H9 (cell line): Measurements from ENCODE around the gene KIF15. TPM values are rescaled to one million over a fixed set of nuclear protein-coding genes. Genes with fewer than 3 reads are reported as not detected.

Experiments used
- DNase-seq: peaks from one replicate; pipeline ENCODE4 v3.0.0-alpha.2; 2017
- H2AFZ ChIP-seq: one replicate; pipeline ENCODE4 v1.6.1; 2013; ENCODE audit warnings: mild to moderate bottlenecking, low read length, control low read depth, moderate library complexity
- H2AK5ac ChIP-seq: 2 replicates; pipeline ENCODE4 v1.6.1; 2013; ENCODE audit warnings: low read length, control low read depth, mixed read lengths; ENCODE audit not compliant: insufficient read length
- H2BK120ac ChIP-seq: one replicate; pipeline ENCODE4 v1.6.1; 2013; ENCODE audit warnings: low read depth, mild to moderate bottlenecking, low read length, control low read depth, inconsistent platforms; ENCODE audit not compliant: poor library complexity, severe bottlenecking
- H2BK12ac ChIP-seq: 2 replicates; pipeline ENCODE4 v1.6.1; 2013; ENCODE audit warnings: low read length, control low read depth, mixed read lengths, low read depth; ENCODE audit not compliant: insufficient read length
- H2BK15ac ChIP-seq: 2 replicates; pipeline ENCODE4 v1.6.1; 2013; ENCODE audit warnings: low read depth, low read length, control low read depth
- H2BK20ac ChIP-seq: one replicate; pipeline ENCODE4 v1.6.1; 2013; ENCODE audit warnings: low read depth, mild to moderate bottlenecking, low read length, control low read depth, inconsistent platforms; ENCODE audit not compliant: poor library complexity, severe bottlenecking
- H2BK5ac ChIP-seq: 2 replicates; pipeline ENCODE4 v1.6.1; 2013; ENCODE audit warnings: low read length, control low read depth, mixed read lengths; ENCODE audit not compliant: insufficient read length
- H3K14ac ChIP-seq: 2 replicates; pipeline ENCODE4 v1.6.1; 2013; ENCODE audit warnings: low read length, control low read depth; ENCODE audit not compliant: insufficient read depth
- H3K18ac ChIP-seq: 2 replicates; pipeline ENCODE4 v1.6.1; 2013; ENCODE audit warnings: low read depth, mild to moderate bottlenecking, mixed read lengths, low read length, control low read depth; ENCODE audit not compliant: insufficient read length
- H3K23ac ChIP-seq: 2 replicates; pipeline ENCODE4 v1.6.1; 2013; ENCODE audit warnings: low read length, control low read depth, mixed read lengths, low read depth; ENCODE audit not compliant: insufficient read length
- H3K23me2 ChIP-seq: 2 replicates; pipeline ENCODE4 v1.6.1; 2013; ENCODE audit warnings: low read depth, mild to moderate bottlenecking, mixed read lengths, low read length, control low read depth; ENCODE audit not compliant: insufficient read length, poor library complexity, severe bottlenecking
- H3K27ac ChIP-seq: 2 replicates; pipeline ENCODE4 v1.5.1; 2013; ENCODE audit warnings: low read length, control low read depth, mixed read lengths, low read depth; ENCODE audit not compliant: insufficient read length
- H3K27me3 ChIP-seq: 2 replicates; pipeline ENCODE4 v1.6.1; 2013; ENCODE audit warnings: low read length, control low read depth, inconsistent platforms; ENCODE audit not compliant: insufficient read depth
- H3K4ac ChIP-seq: 2 replicates; pipeline ENCODE4 v1.6.1; 2013; ENCODE audit warnings: low read depth, mild to moderate bottlenecking, control low read depth, inconsistent platforms, low read length, moderate library complexity
- H3K4me1 ChIP-seq: 2 replicates; pipeline ENCODE4 v1.6.1; 2013; ENCODE audit warnings: low read length, control low read depth, inconsistent platforms; ENCODE audit not compliant: insufficient read depth
- H3K4me2 ChIP-seq: 2 replicates; pipeline ENCODE4 v1.6.1; 2013; ENCODE audit warnings: low read length, control low read depth, mixed read lengths; ENCODE audit not compliant: insufficient read length, insufficient read depth
- H3K56ac ChIP-seq: 2 replicates; pipeline ENCODE4 v1.6.1; 2013; ENCODE audit warnings: low read depth, mild to moderate bottlenecking, mixed read lengths, low read length, control low read depth; ENCODE audit not compliant: insufficient read length
- H3K79me1 ChIP-seq: 2 replicates; pipeline ENCODE4 v1.6.1; 2013; ENCODE audit warnings: low read depth, mild to moderate bottlenecking, moderate library complexity, low read length, control low read depth, inconsistent platforms; ENCODE audit not compliant: insufficient read depth, poor library complexity, severe bottlenecking
- H3K79me2 ChIP-seq: 2 replicates; pipeline ENCODE4 v1.6.1; 2013; ENCODE audit warnings: low read length, control low read depth, inconsistent platforms; ENCODE audit not compliant: insufficient read depth
- H3K9ac ChIP-seq: 2 replicates; pipeline ENCODE4 v1.6.1; 2013; ENCODE audit warnings: low read length, control low read depth, mixed read lengths; ENCODE audit not compliant: insufficient read length; ENCODE audit errors: extremely low read depth
- H3K9me3 ChIP-seq: one replicate; pipeline ENCODE4 v1.6.1; 2013; ENCODE audit warnings: low read depth, low read length, inconsistent platforms; ENCODE audit not compliant: control insufficient read depth
- H3T11ph ChIP-seq: one replicate; pipeline ENCODE4 v1.6.1; 2013; ENCODE audit warnings: mild to moderate bottlenecking, low read length, control low read depth, inconsistent platforms
- H4K20me1 ChIP-seq: one replicate; pipeline ENCODE4 v1.6.1; 2013; ENCODE audit not compliant: control insufficient read depth, insufficient read length, insufficient read depth
- H4K5ac ChIP-seq: 2 replicates; pipeline ENCODE4 v1.6.1; 2013; ENCODE audit warnings: low read depth, mild to moderate bottlenecking, mixed read lengths, low read length, control low read depth; ENCODE audit not compliant: insufficient read length
- H4K8ac ChIP-seq: replicated peaks from 2 replicates; pipeline ENCODE4 v1.6.1; 2013; ENCODE audit warnings: low read length, control low read depth, mixed read lengths, low read depth; ENCODE audit not compliant: insufficient read length
- H4K91ac ChIP-seq: 2 replicates; pipeline ENCODE4 v1.6.1; 2013; ENCODE audit warnings: low read depth, mild to moderate bottlenecking, moderate library complexity, mixed read lengths, low read length, control low read depth; ENCODE audit not compliant: insufficient read length
- H3K27ac Mint-ChIP-seq, 3 experiments: 2 replicates in 2 of 3; 3 replicates in 1 of 3; pipeline ENCODE4 v1.8.0; 2020 to 2021; ENCODE audit warnings: mixed read lengths in 3 of 3, mild to moderate bottlenecking in 1 of 3, moderate library complexity in 1 of 3
- H3K27me3 Mint-ChIP-seq: 2 replicates; pipeline ENCODE4 v1.8.0; 2021; ENCODE audit warnings: low read depth, mild to moderate bottlenecking, moderate library complexity, mixed read lengths
- H3K36me3 Mint-ChIP-seq, 3 experiments: 2 replicates in 2 of 3; 3 replicates in 1 of 3; pipeline ENCODE4 v1.8.0; 2020 to 2021; ENCODE audit warnings: low read depth in 3 of 3, mixed read lengths in 3 of 3; ENCODE audit not compliant: insufficient read depth in 1 of 3
- H3K4me1 Mint-ChIP-seq, 2 experiments: 2 replicates each; pipeline ENCODE4 v1.8.0; 2020; ENCODE audit warnings: mixed read lengths in 2 of 2
- H3K4me3 Mint-ChIP-seq, 2 experiments: 2 replicates in 1 of 2; 3 replicates in 1 of 2; pipeline ENCODE4 v1.8.0; 2020 to 2021; ENCODE audit warnings: mild to moderate bottlenecking in 2 of 2, mixed read lengths in 2 of 2, moderate library complexity in 1 of 2
- H3K9me3 Mint-ChIP-seq, 2 experiments: 2 replicates in 1 of 2; 3 replicates in 1 of 2; pipeline ENCODE4 v1.8.0; 2020; ENCODE audit warnings: mild to moderate bottlenecking in 2 of 2, mixed read lengths in 2 of 2, moderate library complexity in 1 of 2
- WGBS: extraction: QIAGEN DNeasy Blood & Tissue Kit; methylation state at CpG from one replicate; pipeline ENCODE4 v1.1.7; 2013; ENCODE audit warnings: missing lambda C conversion rate, low lambda C conversion rate, mixed read lengths; ENCODE audit not compliant: insufficient read length; ENCODE audit errors: extremely low coverage; 5-methylcytosine and 5-hydroxymethylcytosine counted together
- total RNA-seq: library from RNA; stranded (reverse); gene quantifications from 2 replicates; pipeline ENCODE4 v1.2.1, GENCODE V29; 2021
- TF ChIP-seq, protein P1 (sequence below): fragments of 200-600 bp; sonication (generic); conservative IDR thresholded peaks from 3 replicates; pipeline ENCODE4 v1.8.0; 2021; ENCODE audit warnings: antibody characterized with exemption, mild to moderate bottlenecking

The KIF15 gene
- total RNA-seq, 1 experiment from 2014 or later, result 25.0 TPM

GRCh38 chr3:44877333-44877732 is 115.7 kb downstream of the KIF15 start:
- DNase-seq, result no peak
- Histone ChIP-seq H4K91ac (no peak overlapping the region), H3K4ac (no peak overlapping the region), H2BK15ac (no peak overlapping the region), H3K56ac (no peak overlapping the region), H2BK120ac (no peak overlapping the region), H3K79me2 (no peaks in the 10 kb centered on the region), H3K14ac (no peak overlapping the region), H2AK5ac (no peak overlapping the region), H3K9me3 (no peaks in the 10 kb centered on the region), H4K5ac (no peak overlapping the region), H2BK20ac (no peak overlapping the region), H3K79me1 (no peaks in the 10 kb centered on the region), H3K23ac (no peak overlapping the region), H2AFZ (no peak overlapping the region), H3T11ph (no peak overlapping the region), H2BK5ac (no peak overlapping the region), H3K27me3 (no peaks in the 10 kb centered on the region), H4K8ac (no peak overlapping the region), H3K18ac (no peak overlapping the region), H3K23me2 (no peaks in the 10 kb centered on the region), H2BK12ac (no peak overlapping the region), H3K27ac (no peak overlapping the region), H3K4me2 (no peak overlapping the region), H3K9ac (no peak overlapping the region), H4K20me1 (no peaks in the 10 kb centered on the region), H3K4me1 (no peaks in the 10 kb centered on the region)
- H3K27me3 Mint-ChIP-seq, result peaks cover 1% of the 10 kb centered on the region; the same call in 1 of the 2 replicates
- no peak overlapping the region for H3K27ac Mint-ChIP-seq
- WGBS, result no CpG with 5 or more reads among the region's 3 CpGs
- no peak overlapping the region for H3K4me3 Mint-ChIP-seq
- peaks cover 0 to 3% of the 10 kb centered on the region in 2 experiments; a peak in 1 of 4 replicates for H3K4me1 Mint-ChIP-seq
- TF ChIP-seq, protein P1, sequence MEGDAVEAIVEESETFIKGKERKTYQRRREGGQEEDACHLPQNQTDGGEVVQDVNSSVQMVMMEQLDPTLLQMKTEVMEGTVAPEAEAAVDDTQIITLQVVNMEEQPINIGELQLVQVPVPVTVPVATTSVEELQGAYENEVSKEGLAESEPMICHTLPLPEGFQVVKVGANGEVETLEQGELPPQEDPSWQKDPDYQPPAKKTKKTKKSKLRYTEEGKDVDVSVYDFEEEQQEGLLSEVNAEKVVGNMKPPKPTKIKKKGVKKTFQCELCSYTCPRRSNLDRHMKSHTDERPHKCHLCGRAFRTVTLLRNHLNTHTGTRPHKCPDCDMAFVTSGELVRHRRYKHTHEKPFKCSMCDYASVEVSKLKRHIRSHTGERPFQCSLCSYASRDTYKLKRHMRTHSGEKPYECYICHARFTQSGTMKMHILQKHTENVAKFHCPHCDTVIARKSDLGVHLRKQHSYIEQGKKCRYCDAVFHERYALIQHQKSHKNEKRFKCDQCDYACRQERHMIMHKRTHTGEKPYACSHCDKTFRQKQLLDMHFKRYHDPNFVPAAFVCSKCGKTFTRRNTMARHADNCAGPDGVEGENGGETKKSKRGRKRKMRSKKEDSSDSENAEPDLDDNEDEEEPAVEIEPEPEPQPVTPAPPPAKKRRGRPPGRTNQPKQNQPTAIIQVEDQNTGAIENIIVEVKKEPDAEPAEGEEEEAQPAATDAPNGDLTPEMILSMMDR, result no peak
- H3K9me3 Mint-ChIP-seq, result no peaks in the 10 kb centered on the region
- H3K36me3 Mint-ChIP-seq, result no peaks in the 10 kb centered on the region
